Mesothelial cell of epicardium (in vitro differentiated cells): Measurements from ENCODE around the gene FTCDNL1. TPM values are rescaled to one million over a fixed set of nuclear protein-coding genes. Genes with fewer than 3 reads are reported as not detected.

Experiments used
- DNase-seq, 2 experiments: peaks; one replicate each; pipeline ENCODE4 v3.0.0; 2021; ENCODE audit warnings: low spot score in 2 of 2; ENCODE audit not compliant: unreplicated experiment in 2 of 2
- H3K27ac Mint-ChIP-seq: 2 replicates; pipeline ENCODE4 v1.8.0; 2021; ENCODE audit warnings: mixed read lengths
- H3K27me3 Mint-ChIP-seq: 2 replicates; pipeline ENCODE4 v1.8.0; 2021; ENCODE audit warnings: low read depth, mixed read lengths
- H3K36me3 Mint-ChIP-seq: 2 replicates; pipeline ENCODE4 v1.8.0; 2021; ENCODE audit warnings: mixed read lengths
- H3K4me1 Mint-ChIP-seq: 2 replicates; pipeline ENCODE4 v1.8.0; 2021; ENCODE audit warnings: mixed read lengths
- H3K4me3 Mint-ChIP-seq: 2 replicates; pipeline ENCODE4 v1.8.0; 2021; ENCODE audit warnings: mild to moderate bottlenecking, moderate library complexity, mixed read lengths
- H3K9me3 Mint-ChIP-seq: 2 replicates; pipeline ENCODE4 v1.8.0; 2021; ENCODE audit warnings: mixed read lengths
- total RNA-seq: library from RNA; stranded (reverse); gene quantifications from 3 replicates; pipeline ENCODE4 v1.2.1, GENCODE V29; 2021
- TF ChIP-seq, protein P1 (sequence below): fragments of 200-600 bp; sonication (generic); IDR thresholded peaks from one replicate; pipeline ENCODE4 v1.5.0; 2021; ENCODE audit warnings: antibody characterized with exemption; ENCODE audit not compliant: unreplicated experiment

The FTCDNL1 gene
- total RNA-seq, 1 donor from 2014 or later = 2.1 TPM

DNA sequence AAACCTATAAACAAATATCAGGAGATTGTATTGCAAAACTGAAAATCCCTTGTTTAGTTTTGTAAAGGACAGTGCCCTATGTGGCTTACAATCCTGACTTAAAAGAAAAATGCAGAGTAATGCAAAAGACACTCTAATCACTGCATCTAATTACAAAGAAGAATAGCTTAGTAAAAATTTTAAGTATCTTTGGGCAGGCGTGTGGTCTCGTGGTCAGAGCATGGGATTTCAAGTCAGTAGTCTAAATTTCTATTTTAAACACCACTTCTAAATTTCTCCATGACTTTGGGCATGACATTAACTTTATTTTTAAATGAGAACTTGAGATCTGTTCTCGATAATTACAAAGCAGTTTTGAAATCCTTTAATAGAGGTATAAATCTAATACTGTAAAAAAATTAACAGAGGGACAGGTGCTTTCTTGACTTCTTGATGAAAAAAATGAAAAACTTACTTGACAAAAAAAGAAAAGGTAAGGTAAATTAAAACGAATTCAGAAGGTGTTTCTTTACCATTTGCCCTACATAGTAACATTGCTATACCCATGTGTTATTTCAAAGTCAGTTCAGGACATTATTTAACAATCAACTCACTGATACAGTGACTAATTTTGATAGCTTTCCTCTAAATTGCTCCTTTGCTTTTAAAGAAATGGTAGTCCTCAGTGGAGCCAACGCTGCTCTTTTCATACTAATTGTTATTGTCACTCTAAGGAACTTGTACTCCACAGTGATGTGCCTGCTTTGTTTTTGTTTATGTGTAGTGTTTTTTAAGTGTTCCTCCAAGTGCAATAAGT is 17.6 kb upstream of the FTCDNL1 start:
- Mint-ChIP-seq H3K36me3 (no peaks in the 10 kb centered on the region), H3K27ac (no peak overlapping the region), H3K4me3 (no peak overlapping the region), H3K27me3 (peaks cover 5% of the 10 kb centered on the region), H3K4me1 (peaks cover 22% of the 10 kb centered on the region), H3K9me3 (no peaks in the 10 kb centered on the region)
- DNase-seq = no peak
- TF ChIP-seq, protein P1, sequence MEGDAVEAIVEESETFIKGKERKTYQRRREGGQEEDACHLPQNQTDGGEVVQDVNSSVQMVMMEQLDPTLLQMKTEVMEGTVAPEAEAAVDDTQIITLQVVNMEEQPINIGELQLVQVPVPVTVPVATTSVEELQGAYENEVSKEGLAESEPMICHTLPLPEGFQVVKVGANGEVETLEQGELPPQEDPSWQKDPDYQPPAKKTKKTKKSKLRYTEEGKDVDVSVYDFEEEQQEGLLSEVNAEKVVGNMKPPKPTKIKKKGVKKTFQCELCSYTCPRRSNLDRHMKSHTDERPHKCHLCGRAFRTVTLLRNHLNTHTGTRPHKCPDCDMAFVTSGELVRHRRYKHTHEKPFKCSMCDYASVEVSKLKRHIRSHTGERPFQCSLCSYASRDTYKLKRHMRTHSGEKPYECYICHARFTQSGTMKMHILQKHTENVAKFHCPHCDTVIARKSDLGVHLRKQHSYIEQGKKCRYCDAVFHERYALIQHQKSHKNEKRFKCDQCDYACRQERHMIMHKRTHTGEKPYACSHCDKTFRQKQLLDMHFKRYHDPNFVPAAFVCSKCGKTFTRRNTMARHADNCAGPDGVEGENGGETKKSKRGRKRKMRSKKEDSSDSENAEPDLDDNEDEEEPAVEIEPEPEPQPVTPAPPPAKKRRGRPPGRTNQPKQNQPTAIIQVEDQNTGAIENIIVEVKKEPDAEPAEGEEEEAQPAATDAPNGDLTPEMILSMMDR = no peak

DNA sequence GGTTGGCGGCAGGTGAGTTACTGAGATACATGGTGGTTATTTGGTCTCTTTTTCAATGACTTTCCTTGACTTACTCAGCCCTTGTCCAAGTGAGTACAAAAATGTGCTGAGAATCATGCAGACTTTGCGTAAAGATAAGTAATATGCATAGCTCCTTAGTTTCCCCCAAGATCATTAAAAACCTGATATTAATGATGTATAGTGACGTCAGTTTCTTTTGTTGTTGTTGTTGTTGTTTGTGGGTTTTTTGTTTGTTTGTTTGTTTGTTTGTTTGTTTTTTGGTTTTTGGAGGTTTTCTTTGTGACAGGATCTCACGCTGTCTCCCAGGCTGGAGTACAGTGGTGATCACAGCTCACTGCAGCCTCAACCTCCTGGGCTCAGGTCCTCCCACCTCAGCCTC is 14.9 kb upstream of the FTCDNL1 start:
- Mint-ChIP-seq H3K36me3 (no peaks in the 10 kb centered on the region), H3K9me3 (no peaks in the 10 kb centered on the region), H3K4me1 (peaks cover 22% of the 10 kb centered on the region), H3K27ac (no peak overlapping the region), H3K4me3 (no peak overlapping the region), H3K27me3 (peaks cover 17% of the 10 kb centered on the region)
- no peak for DNase-seq
- TF ChIP-seq, protein P1 = no peak

DNA sequence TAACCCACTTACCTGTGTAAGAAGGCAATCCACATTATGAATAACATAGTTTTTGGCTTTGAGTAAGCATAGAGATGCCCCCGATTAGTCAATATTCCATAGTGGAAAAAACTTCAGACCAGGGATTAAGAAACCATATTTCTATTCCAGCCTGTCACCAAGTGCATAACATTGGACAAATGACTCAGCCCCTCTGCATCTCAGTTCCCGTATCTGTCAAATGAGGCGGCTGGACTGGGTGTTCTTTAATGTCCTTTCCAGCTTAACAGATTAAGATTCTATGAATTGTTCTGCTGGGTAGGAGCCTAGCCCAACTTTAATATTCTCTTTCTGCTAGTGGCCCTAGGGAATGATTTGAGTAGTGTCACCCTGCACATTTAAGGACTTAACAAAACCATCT is 11.8 kb upstream of the FTCDNL1 start:
- H3K27ac Mint-ChIP-seq = no peak overlapping the region
- TF ChIP-seq, protein P1 = no peak
- no peak overlapping the region for H3K4me3 Mint-ChIP-seq
- peaks cover 20% of the 10 kb centered on the region for H3K27me3 Mint-ChIP-seq
- DNase-seq = no peak
- no peaks in the 10 kb centered on the region for H3K4me1 Mint-ChIP-seq
- no peaks in the 10 kb centered on the region for H3K9me3 Mint-ChIP-seq
- H3K36me3 Mint-ChIP-seq = no peaks in the 10 kb centered on the region

DNA sequence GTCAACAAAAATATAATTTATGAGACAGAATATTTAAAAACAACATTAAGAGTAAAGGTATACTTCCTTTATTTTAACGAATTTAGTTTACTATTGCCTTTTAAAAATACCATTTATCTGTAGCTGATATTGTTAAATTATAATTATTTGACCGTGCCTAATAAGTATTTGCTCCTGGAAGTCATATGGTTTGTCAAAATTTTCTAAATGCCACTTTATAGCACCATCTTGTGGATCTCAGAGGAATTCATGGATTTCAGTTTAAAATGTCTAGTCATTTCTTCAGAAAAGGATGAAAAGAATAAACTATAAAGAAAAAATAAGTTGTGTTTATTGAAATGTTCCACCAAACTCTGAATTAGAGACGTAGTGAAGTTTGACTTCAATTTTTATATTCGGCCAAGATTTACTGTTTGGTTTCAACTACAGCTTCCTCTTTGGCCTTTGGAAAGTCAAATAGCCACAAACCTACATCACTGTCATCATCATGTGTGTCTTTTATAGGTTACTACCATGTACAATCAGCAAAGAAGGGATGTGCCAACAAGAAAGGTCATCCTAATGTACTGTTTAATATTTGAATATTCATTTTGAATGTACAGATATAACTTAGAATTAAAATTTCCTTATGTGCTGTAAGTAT is 10.3 kb upstream of the FTCDNL1 start:
- H3K9me3 Mint-ChIP-seq = no peaks in the 10 kb centered on the region
- TF ChIP-seq, protein P1 = peak; percentile 29
- no peak overlapping the region for H3K27ac Mint-ChIP-seq
- H3K4me3 Mint-ChIP-seq = no peak overlapping the region
- peaks cover 34% of the 10 kb centered on the region for H3K27me3 Mint-ChIP-seq
- no peak for DNase-seq
- no peaks in the 10 kb centered on the region for H3K36me3 Mint-ChIP-seq
- H3K4me1 Mint-ChIP-seq = no peaks in the 10 kb centered on the region

DNA sequence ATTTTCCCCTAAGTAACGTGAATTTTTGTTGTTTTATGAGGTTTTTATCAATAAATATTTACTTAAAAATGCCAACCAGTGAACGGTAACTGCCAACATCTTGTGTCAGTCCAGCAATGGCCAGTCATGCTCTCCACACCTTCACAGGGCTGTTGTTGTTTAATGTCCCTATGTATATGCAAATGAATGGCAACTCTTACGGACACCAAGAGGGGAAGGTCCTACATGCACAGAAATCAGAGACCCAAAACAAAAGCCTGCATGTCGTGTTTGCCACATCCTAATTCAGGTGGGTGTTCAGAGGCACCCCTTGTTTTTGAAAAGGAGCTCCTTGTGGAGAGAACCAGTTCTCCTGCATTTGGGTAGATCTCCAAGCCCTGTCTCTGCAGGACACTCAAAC is 4.8 kb upstream of the FTCDNL1 start:
- DNase-seq = no peak
- TF ChIP-seq, protein P1 = no peak
- peaks cover 4% of the 10 kb centered on the region for H3K4me1 Mint-ChIP-seq
- no peaks in the 10 kb centered on the region for H3K9me3 Mint-ChIP-seq
- no peaks in the 10 kb centered on the region for H3K36me3 Mint-ChIP-seq
- no peak overlapping the region for H3K4me3 Mint-ChIP-seq
- no peak overlapping the region for H3K27ac Mint-ChIP-seq
- H3K27me3 Mint-ChIP-seq = peaks cover 61% of the 10 kb centered on the region
